Fibroblast of skin of left quadriceps (primary cell): ENCODE measurements around the gene CST7.
A peak's percentile ranks its signal among the peaks of the same experiment; 100 is the strongest.
"Not testable (repeated sequence)": the region's sequence is repeated elsewhere in the genome, so short reads cannot be mapped to it uniquely, and the experiment has no call there.

ENCODE experiments used
- DNase-seq, 2 experiments: peaks; one replicate each; pipeline ENCODE4 v3.0.0-alpha.2; 2013; ENCODE audit warnings: low read depth in 2 of 2

CST7 gene, protein sequence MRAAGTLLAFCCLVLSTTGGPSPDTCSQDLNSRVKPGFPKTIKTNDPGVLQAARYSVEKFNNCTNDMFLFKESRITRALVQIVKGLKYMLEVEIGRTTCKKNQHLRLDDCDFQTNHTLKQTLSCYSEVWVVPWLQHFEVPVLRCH

DNA sequence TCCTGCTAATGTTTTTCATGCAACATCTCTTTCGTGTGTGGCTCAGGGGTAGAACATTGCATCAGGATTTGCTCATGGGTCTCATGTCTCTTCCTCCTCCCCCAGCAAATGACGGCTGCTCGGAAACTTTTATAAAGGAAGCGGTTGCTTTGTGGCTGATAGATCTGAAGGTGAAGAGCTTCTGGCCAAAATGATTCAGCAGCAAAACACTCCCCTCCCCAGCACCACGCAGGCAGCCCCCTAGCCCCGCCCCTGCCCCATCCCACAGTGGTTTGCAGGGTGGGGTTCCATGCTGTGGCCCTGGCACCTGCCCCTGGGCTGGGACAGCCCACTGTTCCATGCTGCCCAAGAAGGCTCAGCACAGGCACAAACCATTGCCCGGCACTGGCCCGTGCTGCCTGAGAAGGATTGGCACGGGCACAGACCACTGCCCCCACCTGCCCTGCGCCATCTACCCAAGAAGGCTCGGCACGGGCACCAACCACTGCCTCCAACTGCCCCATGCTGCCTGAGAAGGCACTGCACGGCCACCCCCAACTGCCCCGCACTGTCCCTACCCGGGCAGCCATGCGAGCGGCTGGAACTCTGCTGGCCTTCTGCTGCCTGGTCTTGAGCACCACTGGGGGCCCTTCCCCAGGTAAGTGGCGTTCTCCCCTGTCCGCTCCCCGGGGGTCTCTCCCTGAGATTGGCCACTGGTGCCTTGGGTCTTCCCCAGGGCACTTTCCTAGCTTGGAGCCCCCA is at the start of gene CST7:
Gene CST7 (plus strand): TSS at position 331 of the 741 bp plus-strand sequence. CDS start 237 bp downstream, at position 568.
- DNase-seq: no peak

DNA sequence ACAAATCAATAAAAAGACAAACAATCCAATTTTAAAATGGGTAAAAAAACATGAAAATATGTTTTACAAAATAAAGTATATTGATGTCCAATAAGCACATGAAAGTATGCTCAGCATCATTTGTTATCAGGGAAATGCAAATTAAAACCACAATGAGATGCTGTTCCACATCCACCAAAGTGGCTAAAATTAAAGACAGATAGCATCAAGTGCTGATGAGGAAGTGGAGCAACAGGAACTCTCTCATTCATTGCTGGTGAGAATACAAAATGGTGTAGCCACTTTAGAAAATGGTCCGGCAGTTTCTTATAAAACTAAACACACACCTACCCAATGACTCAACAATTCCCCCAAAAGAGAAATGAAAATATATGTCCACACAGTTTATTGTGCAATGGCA is 42.3 kb upstream of the CST7 start:
- DNase-seq: no peak

DNA sequence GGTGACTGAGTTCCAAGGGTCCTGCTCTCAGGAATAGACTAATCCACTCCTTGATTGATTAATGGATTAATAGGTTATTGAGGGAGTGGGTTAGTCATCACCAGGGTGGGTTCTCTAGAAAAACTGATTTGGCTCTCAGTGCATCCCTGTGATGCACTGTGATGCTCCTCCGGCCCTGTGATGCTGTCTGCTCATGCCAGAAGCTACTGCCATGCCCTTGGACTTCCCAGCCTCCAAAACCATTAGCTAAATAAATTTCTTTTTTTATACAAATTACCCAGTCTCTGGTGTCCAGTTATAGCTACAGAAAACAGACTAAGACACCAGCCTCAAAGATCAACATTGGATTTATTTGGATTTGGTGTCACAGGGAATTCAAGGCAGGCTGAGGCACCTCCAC is 40.4 kb upstream of the CST7 start:
- no peak for DNase-seq

DNA sequence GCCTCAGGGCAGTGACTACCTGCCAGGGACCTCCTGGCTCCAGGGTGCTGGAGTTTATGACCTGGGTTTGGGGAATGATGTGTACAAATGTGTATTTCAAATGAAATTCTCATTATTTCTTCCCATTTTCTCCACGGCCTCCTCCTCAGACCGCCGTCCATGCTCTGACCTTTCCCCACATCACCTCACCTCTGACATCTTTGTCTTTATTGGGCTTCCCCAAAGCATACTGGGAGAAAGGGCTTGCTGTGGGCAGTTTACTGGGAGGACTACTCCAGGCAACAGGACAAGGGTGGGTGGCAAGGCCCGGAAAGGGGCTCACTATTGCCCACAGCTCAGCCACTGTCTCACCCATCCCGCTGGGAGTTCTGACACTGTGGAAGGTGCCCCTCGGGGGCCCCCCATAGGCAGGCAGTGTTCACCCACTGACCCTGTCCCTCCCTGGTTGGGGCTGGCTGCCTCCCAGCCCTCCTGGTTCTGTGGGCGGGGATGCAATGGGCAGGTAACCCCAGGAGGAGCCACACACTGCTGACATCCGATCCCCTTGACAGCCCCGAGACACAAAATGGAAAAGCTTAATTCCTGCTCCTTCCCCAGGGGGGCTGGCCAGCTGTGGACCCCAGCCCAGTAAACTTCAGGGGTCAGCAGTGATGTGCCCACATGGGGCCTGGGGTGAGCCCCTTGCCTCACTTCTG is 39.8 kb upstream of the CST7 start:
- DNase-seq: no peak

DNA sequence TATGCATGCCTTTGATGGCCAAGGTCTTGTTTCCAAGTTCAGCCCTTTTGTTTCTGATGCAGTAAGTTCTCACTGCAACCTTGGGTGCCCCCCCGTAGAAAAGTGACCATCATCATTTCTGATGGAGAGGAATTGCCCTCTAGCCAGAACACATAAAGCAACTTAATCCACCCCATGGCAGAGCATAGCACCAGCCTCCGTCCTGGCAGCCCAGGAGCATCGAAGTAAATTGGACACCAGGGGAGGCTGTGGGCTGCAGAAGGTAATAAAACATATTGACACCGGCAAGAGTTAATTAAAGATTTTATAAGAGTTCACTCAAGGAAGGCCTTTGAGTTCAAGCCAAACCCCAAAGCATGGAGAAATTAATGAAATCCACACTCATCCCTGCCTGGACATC is 39.2 kb upstream of the CST7 start:
- no peak for DNase-seq

DNA sequence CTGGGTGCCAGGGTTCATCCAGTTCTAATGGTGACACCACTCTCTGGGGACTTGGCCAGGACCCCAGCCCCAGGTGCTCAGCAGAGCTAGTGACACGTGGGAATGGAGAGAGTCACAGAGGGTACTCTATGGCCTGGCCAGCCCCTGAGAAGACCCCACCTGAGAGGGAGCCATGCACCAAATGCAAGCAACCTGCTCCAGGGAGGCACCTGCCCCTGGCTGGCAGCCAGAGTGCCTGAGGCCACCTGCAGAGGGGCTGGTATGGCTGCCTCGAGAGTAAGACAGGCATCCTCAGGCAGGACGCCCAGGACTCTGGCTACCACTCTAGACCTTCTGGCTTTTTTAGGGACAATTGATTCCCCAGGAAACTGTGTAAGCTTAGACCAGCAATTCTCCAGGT is 38.6 kb upstream of the CST7 start:
- no peak for DNase-seq

DNA sequence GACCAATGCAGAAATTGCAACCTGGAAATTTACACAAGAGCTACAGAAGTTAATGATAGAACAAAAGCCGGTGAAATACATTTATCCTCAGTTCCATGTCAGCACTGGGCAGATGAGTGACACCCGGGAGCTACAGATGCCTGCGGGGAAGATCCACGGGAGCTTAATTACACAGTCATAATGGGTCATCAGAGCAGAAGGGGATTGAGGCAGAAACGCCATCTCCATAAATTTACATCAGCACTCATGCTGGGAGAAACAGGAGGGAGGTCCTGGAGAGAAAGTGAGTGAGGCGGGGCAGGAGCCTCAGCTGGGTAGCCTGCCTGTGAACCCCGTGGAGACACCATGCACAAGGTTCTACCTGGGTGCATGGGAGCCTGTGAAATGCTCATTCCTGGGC is 37.6 kb upstream of the CST7 start:
- DNase-seq: no peak

DNA sequence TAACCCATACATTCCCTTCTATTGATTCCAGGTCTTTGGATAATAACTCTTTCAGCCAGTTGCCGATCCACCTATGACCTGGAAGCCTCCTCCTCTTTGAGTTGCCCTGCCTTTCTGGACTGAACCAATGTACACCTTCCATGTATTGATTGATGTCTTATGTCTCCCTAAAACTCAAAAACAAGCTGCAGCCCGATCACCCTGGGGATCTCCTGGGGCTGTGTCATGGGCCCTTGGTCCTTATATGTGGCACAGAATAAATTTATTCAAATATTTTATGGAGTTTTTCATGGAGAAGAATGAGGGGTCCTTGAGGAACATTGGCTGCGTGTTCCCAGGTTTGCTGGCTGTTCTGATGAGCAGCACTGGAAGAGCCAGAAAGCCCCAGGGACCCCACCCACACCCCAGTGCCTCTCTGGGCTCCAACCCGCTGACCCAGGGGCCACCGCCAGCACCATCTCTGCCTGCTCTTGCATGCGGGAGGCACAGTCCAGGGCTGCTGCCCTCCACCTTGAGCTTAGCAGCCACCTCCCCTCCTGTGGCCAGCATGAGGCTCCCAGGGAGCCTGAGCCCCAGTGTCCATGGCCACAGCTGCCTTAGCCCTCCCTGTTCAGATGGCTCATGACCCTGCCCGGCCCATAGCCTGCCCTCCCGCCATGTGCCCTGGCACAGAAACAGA is 36.5 kb upstream of the CST7 start:
- no peak for DNase-seq

DNA sequence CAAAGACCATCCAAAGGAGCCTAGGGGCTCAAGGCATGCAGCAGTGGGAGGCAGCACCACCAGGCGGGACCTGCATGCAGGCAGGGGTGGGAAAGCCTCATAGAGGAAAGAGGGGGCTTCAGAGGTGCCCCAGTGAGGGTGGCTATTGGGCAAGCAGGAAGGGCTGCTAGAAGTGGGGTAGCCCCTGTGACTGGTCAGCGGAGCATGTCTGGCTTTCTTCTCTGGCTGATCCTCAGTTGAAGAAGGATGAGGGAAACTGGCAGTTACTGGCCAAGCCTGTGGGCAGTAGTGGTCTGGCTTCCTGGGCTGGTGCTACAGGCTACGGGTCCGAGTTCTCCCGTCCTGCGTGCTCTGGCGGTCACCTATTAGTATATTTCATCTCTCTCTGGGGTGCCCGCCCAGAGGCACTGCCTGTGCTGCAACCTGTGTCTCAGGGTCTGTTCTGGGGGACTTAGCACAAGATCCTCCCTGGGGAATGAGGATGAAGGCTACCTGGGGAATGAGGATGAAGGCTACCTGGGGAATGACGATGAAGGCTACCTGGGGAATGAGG is 35.9 kb upstream of the CST7 start:
- no peak for DNase-seq

DNA sequence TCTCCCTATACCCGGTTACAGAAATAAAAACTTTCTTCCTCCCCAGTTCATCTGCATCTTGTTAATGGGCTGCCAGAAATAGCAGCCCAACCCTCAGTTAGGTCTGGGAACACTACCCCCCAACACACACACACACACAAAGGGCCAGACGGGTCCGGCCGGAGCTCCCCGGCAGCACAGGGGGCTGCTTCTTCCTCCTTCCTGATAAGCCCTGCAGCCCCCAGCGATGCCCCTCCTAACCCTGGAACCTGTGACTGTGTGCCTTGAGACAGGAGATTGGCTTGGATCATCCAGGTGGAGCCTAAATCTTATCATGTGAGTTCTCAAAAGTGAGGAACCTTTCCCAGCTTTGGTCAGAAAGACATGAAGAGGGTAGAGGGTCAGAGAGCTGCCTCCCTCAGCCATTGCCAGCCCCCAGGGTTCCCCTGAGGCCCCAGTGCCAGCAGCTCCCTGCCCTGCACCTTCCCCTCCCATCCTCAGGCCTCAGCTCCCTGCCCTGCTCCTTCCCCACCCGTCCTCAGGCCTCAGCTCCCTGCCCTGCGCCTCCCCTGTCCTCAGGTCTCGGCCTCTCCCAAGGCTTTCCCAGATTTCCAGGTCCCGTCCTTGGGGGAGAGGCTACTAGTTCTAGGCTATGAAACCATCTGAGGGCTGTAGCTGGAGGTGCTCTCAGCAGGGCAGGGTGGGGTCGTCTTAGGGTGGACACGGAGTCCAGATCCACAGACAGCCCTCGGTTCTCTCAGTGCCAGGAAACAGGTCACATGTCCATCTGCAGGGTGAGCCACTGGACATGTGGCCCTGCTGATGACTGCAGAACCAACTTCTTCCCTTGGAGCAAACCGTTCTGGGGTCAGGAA is 34.5 kb upstream of the CST7 start:
- DNase-seq: no peak

DNA sequence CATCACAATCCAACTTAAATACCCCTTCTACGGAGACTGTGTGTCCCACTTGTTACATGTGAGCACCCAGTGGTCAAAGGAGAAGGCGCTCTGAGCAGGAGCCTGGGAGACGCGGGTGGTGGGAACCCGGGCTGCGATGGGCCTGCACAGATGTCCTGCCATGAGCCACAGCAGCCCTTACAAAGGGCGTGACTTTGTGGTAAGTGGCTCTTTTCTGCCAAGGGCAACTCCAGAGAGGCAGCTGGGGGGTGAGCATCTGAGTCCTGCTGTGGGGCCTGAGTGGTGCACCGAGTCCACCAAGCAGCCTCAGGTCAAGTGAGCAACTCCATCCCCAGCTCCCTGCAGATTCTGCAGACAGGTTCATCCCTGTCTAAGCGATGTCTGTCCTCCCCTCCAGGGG is 33.6 kb upstream of the CST7 start:
- DNase-seq: no peak

DNA sequence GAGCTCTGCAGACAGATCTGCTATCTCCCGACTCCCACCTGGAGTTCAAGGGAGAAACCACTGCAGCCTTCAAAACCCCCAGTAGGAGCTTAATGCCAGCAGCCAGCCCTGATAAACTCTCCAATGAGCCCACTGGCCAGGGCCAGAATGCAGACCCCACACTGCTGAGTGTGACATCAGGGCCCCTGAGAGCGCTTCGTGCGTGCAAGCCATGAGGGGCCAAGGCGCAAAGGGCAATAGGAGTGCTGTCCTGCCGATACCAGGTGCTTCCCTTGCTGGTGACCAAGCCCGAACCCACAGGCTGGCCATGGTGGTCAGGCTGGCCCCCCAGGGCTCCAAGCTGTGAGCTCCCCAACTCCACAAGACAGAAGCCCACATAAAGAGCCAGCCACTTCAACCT is 33.2 kb upstream of the CST7 start:
- no peak for DNase-seq

DNA sequence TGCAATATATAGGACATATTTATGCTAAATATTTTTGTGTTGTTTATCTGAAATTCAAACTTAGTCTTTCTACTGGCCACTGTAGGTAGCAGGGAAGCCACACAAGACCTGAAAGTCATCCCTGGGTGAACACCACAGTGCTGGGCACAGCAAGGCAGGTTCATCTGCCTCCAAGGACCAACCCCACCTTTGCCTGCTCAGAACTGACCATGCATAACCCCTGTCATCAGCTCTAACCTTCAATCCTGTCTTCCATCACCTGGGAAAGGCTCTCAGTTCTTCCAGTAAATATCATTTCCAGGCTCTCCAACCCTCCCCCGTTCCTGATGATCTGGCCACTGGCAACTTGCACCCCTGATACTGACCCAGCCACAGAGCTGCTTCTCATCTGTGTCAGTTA is 32.7 kb upstream of the CST7 start:
- DNase-seq: no peak

DNA sequence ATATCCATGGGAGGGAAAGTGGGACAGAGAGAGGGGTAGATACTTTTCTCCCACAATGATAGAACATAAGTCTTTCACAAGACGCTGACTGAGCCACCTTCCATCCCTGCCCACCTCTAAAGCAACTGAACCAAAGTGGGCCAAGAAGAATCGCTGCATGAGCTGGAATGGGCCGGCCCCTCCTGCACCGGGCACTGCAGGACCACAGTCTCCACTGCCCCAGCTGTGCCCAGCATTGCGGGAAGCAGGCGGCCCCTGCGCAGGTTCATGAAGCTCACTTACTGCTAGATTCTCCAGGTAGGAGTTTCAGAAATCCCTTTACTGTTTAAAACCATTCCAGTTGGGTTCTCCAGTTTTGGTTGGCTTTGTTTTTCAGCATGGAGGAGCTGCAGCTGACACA is 32.0 kb upstream of the CST7 start:
- no peak for DNase-seq

DNA sequence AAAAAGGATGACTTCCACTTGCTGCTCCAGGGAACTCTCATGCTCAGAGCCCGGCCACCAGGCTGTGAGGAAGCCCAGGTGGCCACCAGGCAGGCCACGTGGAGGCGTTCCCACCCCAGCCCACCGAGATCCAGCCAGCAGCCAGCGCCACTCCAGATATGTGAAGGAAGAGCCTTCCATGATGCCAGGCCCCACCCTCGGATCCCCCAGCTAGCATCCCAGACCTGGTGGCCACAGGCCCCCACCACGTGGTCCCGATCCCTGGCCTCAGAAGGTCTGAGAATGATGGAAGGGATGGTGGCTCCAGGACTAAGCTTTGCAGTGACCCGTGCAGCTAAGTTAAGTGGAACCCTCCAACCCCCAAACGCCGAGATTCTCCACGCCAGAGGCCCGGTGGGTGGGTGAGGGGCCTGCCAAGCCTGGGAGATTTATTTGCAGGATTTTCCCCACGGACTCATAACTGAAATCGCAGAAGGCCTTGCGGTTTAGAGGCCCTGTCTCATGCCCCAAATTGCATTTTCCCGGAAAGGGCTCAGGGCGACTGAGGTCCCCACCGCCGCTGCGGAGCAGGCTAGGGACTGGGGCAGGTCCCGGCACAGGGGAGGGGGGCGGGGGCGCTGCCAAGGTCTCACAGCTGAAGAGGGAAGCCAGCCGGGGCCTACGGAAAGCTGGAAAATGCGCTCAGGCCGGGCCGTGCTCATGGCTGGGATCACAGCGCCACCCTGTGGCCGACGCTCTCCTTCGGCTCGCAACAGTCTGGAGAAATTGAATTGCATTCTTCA is 31.1 kb upstream of the CST7 start:
- peak; percentile 51 to 59 for DNase-seq

DNA sequence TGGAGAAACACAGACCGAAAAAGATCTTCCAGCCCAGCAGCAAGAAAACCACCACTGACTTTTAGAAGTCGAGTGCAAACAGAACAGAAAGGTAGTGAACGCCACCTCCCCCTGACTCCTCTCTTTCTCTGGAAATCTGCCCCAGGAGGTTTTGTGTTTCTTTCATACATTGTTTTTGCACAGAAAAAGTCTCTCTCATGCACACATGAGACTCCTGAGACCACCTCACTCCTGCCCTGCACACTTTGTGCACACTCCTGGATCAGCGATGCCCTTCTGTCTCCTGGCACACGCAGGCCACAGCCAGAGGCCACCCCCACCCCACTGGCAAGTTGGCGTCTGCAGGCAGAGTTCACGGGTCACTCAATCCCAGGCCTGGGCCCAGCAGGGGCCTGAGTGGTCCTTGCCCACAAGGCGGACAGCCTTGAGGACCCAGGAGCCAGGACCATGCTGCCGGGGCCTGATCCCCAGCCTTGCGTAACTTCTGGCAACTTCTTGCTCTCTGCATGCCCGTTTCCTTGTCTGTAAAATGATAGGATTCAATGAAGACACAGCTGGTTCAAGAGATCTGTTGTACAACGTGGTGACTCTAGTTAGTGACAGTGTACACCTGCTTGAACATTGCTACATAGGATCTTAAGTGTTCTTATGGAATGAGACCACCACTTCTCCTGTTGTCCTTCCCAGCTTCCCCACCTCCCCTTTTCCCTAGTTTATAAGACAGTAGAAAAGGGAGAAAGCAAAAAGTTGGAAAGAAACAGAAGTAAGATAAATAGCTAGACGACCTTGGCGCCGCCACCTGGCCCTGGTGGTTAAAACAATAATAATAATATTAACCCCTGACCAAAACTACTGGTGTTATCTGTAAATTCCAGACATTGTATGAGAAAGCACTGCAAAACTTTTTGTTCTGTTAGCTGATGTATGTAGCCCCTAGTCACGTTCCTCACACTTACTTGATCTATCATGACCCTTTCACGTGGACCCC is 30.2 kb upstream of the CST7 start:
- DNase-seq: no peak

DNA sequence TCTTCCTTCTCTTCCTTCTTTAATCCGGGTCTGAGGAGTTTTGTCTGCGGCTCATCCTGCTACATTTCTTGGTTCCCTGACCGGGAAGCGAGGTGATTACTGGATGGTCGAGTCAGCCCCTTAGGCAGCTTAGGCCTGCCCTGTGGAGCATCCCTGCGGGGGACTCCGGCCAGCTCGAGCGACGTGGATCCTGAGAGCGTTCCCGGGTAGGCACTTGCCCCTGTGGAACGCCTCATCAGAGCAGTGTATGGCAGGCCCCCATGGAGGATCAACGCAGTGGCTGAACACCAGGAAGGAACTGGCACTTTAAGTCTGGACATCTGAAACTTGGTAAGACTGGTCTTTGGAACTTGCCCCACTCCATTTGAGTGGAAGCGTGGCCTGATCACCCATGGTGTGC is 29.4 kb upstream of the CST7 start:
- not testable (repeated sequence) for DNase-seq

DNA sequence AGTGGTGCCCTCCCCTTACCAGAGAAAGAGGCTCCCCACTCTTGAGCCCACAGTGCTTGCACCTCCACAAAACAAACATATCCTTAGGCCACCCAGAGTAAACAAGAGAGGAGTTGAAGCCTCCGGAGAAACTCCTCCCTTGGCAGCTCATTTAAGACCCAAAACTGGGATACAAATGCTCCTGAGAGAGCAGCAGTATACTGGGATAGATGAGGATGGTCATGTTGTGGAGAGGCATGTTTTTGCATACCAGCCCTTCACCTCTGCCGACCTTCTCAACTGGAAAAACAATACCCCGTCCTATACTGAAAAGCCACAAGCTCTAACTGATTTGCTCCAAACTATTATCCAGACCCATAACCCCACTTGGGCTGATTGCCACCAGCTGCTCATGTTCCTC is 28.4 kb upstream of the CST7 start:
- DNase-seq: not testable (repeated sequence)

DNA sequence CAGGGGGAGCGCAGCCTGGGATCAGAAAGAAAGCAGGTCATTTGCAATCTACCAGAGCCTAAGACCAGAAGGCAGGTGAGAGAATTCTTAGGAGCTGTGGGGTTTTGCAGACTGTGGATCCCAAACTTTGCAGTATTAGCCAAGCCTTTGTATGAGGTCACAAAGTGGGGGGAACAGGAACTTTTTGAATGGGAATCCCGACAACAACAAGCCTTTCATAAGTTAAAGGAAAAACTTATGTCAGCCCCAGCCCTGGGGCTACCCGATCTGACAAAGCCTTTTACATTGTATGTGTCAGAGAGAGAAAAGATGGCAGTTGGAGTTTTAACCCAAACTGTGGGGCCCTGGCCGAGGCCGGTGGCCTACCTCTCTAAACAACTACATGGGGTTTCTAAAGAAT is 19.8 kb upstream of the CST7 start:
- DNase-seq: not testable (repeated sequence)
